B cell (primary cell): Measurements from ENCODE around the gene MYT1. TPM values are rescaled to one million over a fixed set of nuclear protein-coding genes. Genes with fewer than 3 reads are reported as not detected.

Experiments
- ATAC-seq: fragments of 200-7000 bp; cut with Tn5 transposase; one replicate; pipeline ENCODE4 v1.10.0; 2021; ENCODE audit warnings: low read depth, mild to moderate bottlenecking, moderate number of reproducible peaks, moderate library complexity
- CTCF ChIA-PET: fragments of 350-600 bp; sonication (Branson Sonifier 250); formaldehyde crosslinking; loops from one replicate; lab custom pipeline; 2021; ENCODE audit warnings: antibody characterized with exemption, inconsistent platforms; lab: Charles Lee
- POLR2A ChIA-PET: fragments of 350-600 bp; sonication (Branson Sonifier 250); formaldehyde crosslinking; loops from one replicate; lab custom pipeline; 2021; ENCODE audit warnings: antibody characterized with exemption; lab: Charles Lee
- DNase-seq: peaks from one replicate; pipeline ENCODE4 v3.0.0; 2013
- H2AFZ ChIP-seq: 2 replicates; pipeline ENCODE4 v1.6.1; 2012; ENCODE audit warnings: mild to moderate bottlenecking, low read depth, low read length; ENCODE audit not compliant: insufficient read depth, poor library complexity, severe bottlenecking
- H3K27ac ChIP-seq, 2 donors: 1 replicate in 1 of 2; 2 replicates in 1 of 2; pipeline ENCODE4 v1.5.1; 2012 to 2013; ENCODE audit warnings: low read length in 2 of 2, mild to moderate bottlenecking in 2 of 2, moderate library complexity in 1 of 2
- H3K27me3 ChIP-seq, 4 experiments: fragments of 200-600 bp in 1 of 4; sonication (generic) in 1 of 4; replicated peaks in 1 of 4; 1 replicate in 2 of 4; 2 replicates in 2 of 4; pipeline versions ENCODE4 v1.6.1 to v1.7.0; 2013 to 2016; ENCODE audit warnings: low read length in 3 of 4, mild to moderate bottlenecking in 2 of 4, mixed read lengths in 1 of 4, moderate library complexity in 1 of 4; ENCODE audit not compliant: insufficient read depth in 4 of 4, control insufficient read depth in 3 of 4; ENCODE audit errors: control extremely low read depth in 1 of 4
- H3K36me3 ChIP-seq, 2 experiments: replicated peaks in 1 of 2; 1 replicate in 1 of 2; 2 replicates in 1 of 2; pipeline versions ENCODE4 v1.6.1 to v1.7.1; 2013; ENCODE audit warnings: low read length in 1 of 2; ENCODE audit not compliant: insufficient read depth in 2 of 2, control insufficient read depth in 1 of 2; ENCODE audit errors: control extremely low read depth in 1 of 2, extremely low read depth in 1 of 2
- H3K4me1 ChIP-seq, 2 donors: fragments of 200-600 bp in 1 of 2; sonication (generic) in 1 of 2; 1 replicate in 1 of 2; 2 replicates in 1 of 2; pipeline versions ENCODE4 v1.5.1 to v1.6.1; 2013 to 2017; ENCODE audit warnings: low read length in 2 of 2; ENCODE audit not compliant: control insufficient read depth in 2 of 2, insufficient read depth in 2 of 2
- H3K4me2 ChIP-seq: replicated peaks from 2 replicates; pipeline ENCODE3; 2012; ENCODE audit warnings: mild to moderate bottlenecking, low read depth, low read length; ENCODE audit not compliant: poor library complexity, severe bottlenecking
- H3K4me3 ChIP-seq, 5 experiments: fragments of 200-600 bp in 1 of 5; sonication (generic) in 1 of 5; 1 replicate in 3 of 5; 2 replicates in 2 of 5; pipeline versions ENCODE4 v1.5.1 to v1.7.0; 2011 to 2016; ENCODE audit warnings: low read length in 4 of 5, mild to moderate bottlenecking in 4 of 5, low read depth in 2 of 5, control low read depth in 1 of 5, moderate library complexity in 1 of 5; ENCODE audit not compliant: insufficient read depth in 1 of 5; ENCODE audit errors: control extremely low read depth in 1 of 5, extremely low read depth in 1 of 5
- H3K79me2 ChIP-seq: fragments of 200-600 bp; sonication (generic); one replicate; pipeline ENCODE4 v1.6.0; 2016; ENCODE audit warnings: low read length; ENCODE audit not compliant: control insufficient read depth, insufficient read depth
- H3K9ac ChIP-seq: fragments of 200-600 bp; sonication (generic); 2 replicates; pipeline ENCODE4 v1.6.1; 2017; ENCODE audit warnings: mild to moderate bottlenecking, low read length, moderate library complexity
- H3K9me3 ChIP-seq, 3 donors: one replicate each; pipeline versions ENCODE4 v1.6.1 to v1.7.1; 2013; ENCODE audit warnings: low read length in 2 of 3; ENCODE audit not compliant: control insufficient read depth in 2 of 3, insufficient read depth in 1 of 3; ENCODE audit errors: control extremely low read depth in 1 of 3
- H4K20me1 ChIP-seq: 2 replicates; pipeline ENCODE4 v1.6.0; 2012; ENCODE audit warnings: mild to moderate bottlenecking, low read length; ENCODE audit not compliant: insufficient read depth, control insufficient read depth, poor library complexity, severe bottlenecking
- H3K27ac Mint-ChIP-seq: one replicate; pipeline ENCODE4 v1.8.0; 2021; ENCODE audit warnings: mixed read lengths
- H3K27me3 Mint-ChIP-seq: one replicate; pipeline ENCODE4 v1.8.0; 2021; ENCODE audit warnings: mixed read lengths
- H3K4me1 Mint-ChIP-seq: one replicate; pipeline ENCODE4 v1.8.0; 2021; ENCODE audit warnings: mixed read lengths
- H3K4me3 Mint-ChIP-seq: one replicate; pipeline ENCODE4 v1.8.0; 2021; ENCODE audit warnings: mixed read lengths
- H3K9me3 Mint-ChIP-seq: one replicate; pipeline ENCODE4 v1.8.0; 2022; ENCODE audit warnings: mixed read lengths; ENCODE audit not compliant: insufficient read depth
- CTCF ChIP-seq: fragments of 200-600 bp; IDR thresholded peaks from one replicate; pipeline ENCODE4 v1.8.0; 2022; ENCODE audit warnings: antibody characterized with exemption, mild to moderate bottlenecking
- EZH2 ChIP-seq: IDR thresholded peaks from 2 replicates; pipeline ENCODE4 v1.6.1; 2012; ENCODE audit warnings: borderline replicate concordance, low read depth, mild to moderate bottlenecking, moderate library complexity, low read length; ENCODE audit not compliant: insufficient read depth, poor library complexity, severe bottlenecking
- WGBS: methylation state at CpG from one replicate; pipeline ENCODE4 v1.1.5; 2013; ENCODE audit warnings: missing lambda C conversion rate; ENCODE audit not compliant: insufficient coverage; 5-methylcytosine and 5-hydroxymethylcytosine counted together
- intact Hi-C: fragments of 100-400 bp; cut with micrococcal nuclease; formaldehyde crosslinking; loops from one replicate; pipeline ENCODE4 v1.10.0; 2022
- polyA plus RNA-seq: library from polyadenylated mRNA; depleted of rRNA; stranded (reverse); fragments of >200 nt; gene quantifications from 2 replicates; pipeline ENCODE4 v1.2.3, GENCODE V29; 2012
- total RNA-seq, 2 donors: library from RNA; stranded (reverse); fragments of 120-200 nt in 1 of 2; gene quantifications; 1 replicate in 1 of 2; 2 replicates in 1 of 2; pipeline versions ENCODE4 v1.2.3 to v1.2.4, GENCODE V29; 2013 to 2022

Gene MYT1
- total and polyA plus RNA-seq, 2 donors (not counting 1 experiment from before 2014, with no cell fraction given), result 0.49 to 42.2 TPM

- Histone ChIP-seq H3K9me3 (no peaks in the 10 kb centered on the region), H2AFZ (no peak overlapping the region), H3K9ac (no peak overlapping the region), H3K4me1 (peaks cover 4 to 11% of the 10 kb centered on the region in 2 donors), H3K4me3 (no peak overlapping the region), H3K27me3 (peaks cover 0 to 9% (median 0%) of the 10 kb centered on the region in 4 experiments), H4K20me1 (no peaks in the 10 kb centered on the region), H3K27ac (no peak overlapping the region), H3K79me2 (no peaks in the 10 kb centered on the region), H3K4me2 (no peak overlapping the region), H3K36me3 (no peaks in the 10 kb centered on the region)
- CTCF ChIA-PET, result interaction anchor here (1.7 to 9.2 kb wide), 4 partner anchors 18 to 80 kb away, joined by 10 to 220 read pairs (median 79); partner anchors contain the start of genes LKAAEAR1, OPRL1 and RGS19
- Mint-ChIP-seq H3K4me3 (no peak overlapping the region), H3K27ac (no peak overlapping the region), H3K4me1 (peaks cover 8% of the 10 kb centered on the region), H3K27me3 (peaks cover 3% of the 10 kb centered on the region), H3K9me3 (no peaks in the 10 kb centered on the region)
- POLR2A ChIA-PET, result interaction anchor here (0.6 to 2.0 kb wide), 3 partner anchors 35 to 825 kb away, joined by 4 to 12 read pairs (median 6); partner anchors contain the start of gene LKAAEAR1
- WGBS, result 97% methylated on average over 8 of the region's 8 CpGs
- no peak for DNase-seq
- intact Hi-C loops, result no loop called here
- ATAC-seq, result no peak
- TF ChIP-seq CTCF, result no peak
- TF ChIP-seq EZH2, result no peak
Measured at GRCh38 chr20:64119301-64119680, 45.0 kb upstream of the MYT1 start.

DNA sequence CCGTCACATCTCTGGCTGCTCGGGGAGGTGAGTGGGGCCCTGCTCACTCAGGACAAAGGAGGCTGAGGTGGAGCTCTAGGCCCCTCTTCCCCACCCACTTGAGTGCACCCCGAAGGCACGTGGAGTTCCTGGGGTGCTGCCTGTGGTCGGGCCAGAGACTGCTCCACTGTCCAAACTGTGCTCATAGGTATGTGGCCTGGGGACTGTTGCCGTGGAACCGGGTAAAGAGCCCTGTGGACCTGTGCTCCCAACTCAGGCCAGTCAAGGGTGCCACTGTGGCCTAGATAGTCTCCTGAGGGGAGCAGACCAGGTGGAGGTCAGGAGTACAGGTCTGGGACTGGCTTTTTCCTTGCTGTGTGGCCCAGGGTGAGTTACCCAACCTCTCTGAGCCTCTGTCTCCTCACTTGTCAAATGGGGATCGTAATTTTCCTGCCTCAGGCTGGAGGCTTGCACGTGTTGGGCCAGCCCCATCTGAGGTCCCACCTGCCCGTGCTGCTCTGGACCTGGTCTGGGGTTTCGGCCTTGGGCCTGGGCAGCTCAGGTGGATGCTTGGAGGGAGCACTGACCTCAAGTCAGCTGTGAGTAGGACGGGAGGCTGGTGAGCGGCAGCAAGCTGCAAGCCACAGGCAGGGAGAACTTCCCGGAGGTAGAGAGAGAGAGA, 44.4 kb upstream of the MYT1 start:
- H3K4me1 Mint-ChIP-seq, result peaks cover 8% of the 10 kb centered on the region

More for the DNA sequence above, 44.4 kb upstream of the MYT1 start:
- DNase-seq (no peak), ATAC-seq (no peak)
- Histone ChIP-seq H3K4me3 (peak overlapping the region in 4 of 5 experiments; percentile 14 to 50 (median 40)), H3K9me3 (no peaks in the 10 kb centered on the region), H3K27me3 (peaks cover 0 to 10% (median 0%) of the 10 kb centered on the region in 4 experiments), H2AFZ (peak overlapping the region; percentile 74), H3K4me2 (peak overlapping the region; percentile 76), H4K20me1 (no peaks in the 10 kb centered on the region), H3K4me1 (peaks cover 4 to 11% of the 10 kb centered on the region in 2 donors), H3K9ac (peak overlapping the region; percentile 45), H3K79me2 (no peaks in the 10 kb centered on the region), H3K27ac (no peak overlapping the region), H3K36me3 (no peaks in the 10 kb centered on the region)
- Mint-ChIP-seq H3K9me3 (no peaks in the 10 kb centered on the region), H3K27me3 (peaks cover 3% of the 10 kb centered on the region), H3K4me3 (peak overlapping the region; percentile 77), H3K27ac (peak overlapping the region; percentile 84)
- TF ChIP-seq CTCF (no peak), EZH2 (no peak)
- intact Hi-C loops, result loop anchor here (1.0 to 5.0 kb wide), 5 partner anchors 18 to 333 kb away; no protein-coding TSS in a partner anchor
- ChIA-PET CTCF (interaction anchor here (0.7 to 9.2 kb wide), 22 partner anchors 11 to 1165 kb away, joined by 3 to 220 read pairs (median 6); partner anchors contain the start of genes LKAAEAR1, NPBWR2, OPRL1 and PRPF6), POLR2A (interaction anchor here (0.6 to 2.0 kb wide), 5 partner anchors 36 to 825 kb away, joined by 3 to 12 read pairs (median 4); partner anchors contain the start of genes LKAAEAR1 and PRPF6)
- 82% methylated on average over 11 of the region's 14 CpGs for WGBS
